ENCODE results near the gene ARMC5.
A peak's percentile ranks its signal among the peaks of the same experiment; 100 is the strongest.
"Not testable (repeated sequence)": the region's sequence is repeated elsewhere in the genome, so short reads cannot be mapped to it uniquely, and the experiment has no call there.

The ARMC5 gene

GRCh38 chr16:31502981-31503380 lies 43.7 kb downstream of the ARMC5 start:
- no peak overlapping the region for H3K27ac Mint-ChIP-seq
- H3K4me3 Mint-ChIP-seq = no peak overlapping the region
- H3K27me3 Mint-ChIP-seq (ENCODE audit: low read depth) = no peaks in the 10 kb centered on the region
- H3K36me3 Mint-ChIP-seq (ENCODE audit: low read depth) = peaks cover 18% of the 10 kb centered on the region
- H3K9me3 Mint-ChIP-seq = no peaks in the 10 kb centered on the region
- peaks cover 9% of the 10 kb centered on the region for H3K4me1 Mint-ChIP-seq
- no peak for TF ChIP-seq CTCF (IDR thresholded peaks at IDR 0.05; ENCODE audit: unreplicated experiment in 3 of 3)

GRCh38 chr16:31503555-31503954 lies 44.3 kb downstream of the ARMC5 start:
- Mint-ChIP-seq H3K36me3 (ENCODE audit: low read depth) (peaks cover 15% of the 10 kb centered on the region), H3K4me1 (peaks cover 11% of the 10 kb centered on the region)
- H3K27ac Mint-ChIP-seq; H3K27me3 Mint-ChIP-seq (ENCODE audit: low read depth); H3K9me3 Mint-ChIP-seq; H3K4me3 Mint-ChIP-seq: not testable (repeated sequence)

- Mint-ChIP-seq H3K27ac (no peak overlapping the region), H3K4me1 (peaks cover 17% of the 10 kb centered on the region), H3K36me3 (ENCODE audit: low read depth) (peaks cover 9% of the 10 kb centered on the region)
Observed at GRCh38 chr16:31504159-31504558, 44.9 kb downstream of the ARMC5 start.

GRCh38 chr16:31505483-31505882 lies 46.2 kb downstream of the ARMC5 start:
- no peaks in the 10 kb centered on the region for H3K9me3 Mint-ChIP-seq

More at GRCh38 chr16:31504159-31504558, 44.9 kb downstream of the ARMC5 start:
- Mint-ChIP-seq H3K27me3 (ENCODE audit: low read depth) (no peaks in the 10 kb centered on the region), H3K4me3 (no peak overlapping the region), H3K9me3 (no peaks in the 10 kb centered on the region)
- TF ChIP-seq CTCF (IDR thresholded peaks at IDR 0.05; ENCODE audit: unreplicated experiment in 3 of 3) = no peak

GRCh38 chr16:31507617-31507928 lies 48.3 kb downstream of the ARMC5 start:
- Mint-ChIP-seq H3K36me3 (ENCODE audit: low read depth) (peaks cover 4% of the 10 kb centered on the region), H3K27ac (peak overlapping the region; percentile 97 to 100 (median 100)), H3K4me1 (peaks cover 20% of the 10 kb centered on the region), H3K9me3 (no peaks in the 10 kb centered on the region), H3K4me3 (peak overlapping the region; percentile 92 to 99 (median 94)), H3K27me3 (ENCODE audit: low read depth) (no peaks in the 10 kb centered on the region)
- TF ChIP-seq CTCF (IDR thresholded peaks at IDR 0.05; ENCODE audit: unreplicated experiment in 3 of 3) = no peak

More at GRCh38 chr16:31505483-31505882, 46.2 kb downstream of the ARMC5 start:
- H3K36me3 Mint-ChIP-seq (ENCODE audit: low read depth) = peaks cover 4% of the 10 kb centered on the region
- no peak for TF ChIP-seq CTCF (IDR thresholded peaks at IDR 0.05; ENCODE audit: unreplicated experiment in 3 of 3)
- H3K27me3 Mint-ChIP-seq (ENCODE audit: low read depth) = no peaks in the 10 kb centered on the region
- peak overlapping the region in 1 of 3 experiments; percentile 29 for H3K27ac Mint-ChIP-seq
- peak overlapping the region in 2 of 3 experiments; percentile 51 to 68 for H3K4me3 Mint-ChIP-seq
- peaks cover 20% of the 10 kb centered on the region for H3K4me1 Mint-ChIP-seq

- H3K9me3 Mint-ChIP-seq = no peaks in the 10 kb centered on the region
- no peaks in the 10 kb centered on the region for H3K27me3 Mint-ChIP-seq (ENCODE audit: low read depth)
- H3K4me1 Mint-ChIP-seq = peaks cover 20% of the 10 kb centered on the region
- peak within 1 kb of the TSS; percentile 92 to 99 (median 94) for H3K4me3 Mint-ChIP-seq
- H3K36me3 Mint-ChIP-seq (ENCODE audit: low read depth) = peaks cover 4% of the 10 kb centered on the region
- peak within 1 kb of the TSS; percentile 100 for H3K27ac Mint-ChIP-seq
- TF ChIP-seq CTCF (IDR thresholded peaks at IDR 0.05; ENCODE audit: unreplicated experiment in 3 of 3) = no peak
Observed at GRCh38 chr16:31507929-31508705, 48.8 kb downstream of the ARMC5 start, which contains the start of gene RUSF1. Gene RUSF1 (minus strand): TSS chr16:31508391. CDS start chr16:31508373, 18 bp downstream.
